GM12801 (cell line): ENCODE data around the gene MYO3B.

ENCODE experiments used
- CTCF ChIP-seq: IDR thresholded peaks from one replicate; pipeline ENCODE4 v1.5.1; 2011; ENCODE audit warnings: control low read depth; ENCODE audit not compliant: insufficient read length; ENCODE audit errors: extremely low read depth

MYO3B gene

DNA sequence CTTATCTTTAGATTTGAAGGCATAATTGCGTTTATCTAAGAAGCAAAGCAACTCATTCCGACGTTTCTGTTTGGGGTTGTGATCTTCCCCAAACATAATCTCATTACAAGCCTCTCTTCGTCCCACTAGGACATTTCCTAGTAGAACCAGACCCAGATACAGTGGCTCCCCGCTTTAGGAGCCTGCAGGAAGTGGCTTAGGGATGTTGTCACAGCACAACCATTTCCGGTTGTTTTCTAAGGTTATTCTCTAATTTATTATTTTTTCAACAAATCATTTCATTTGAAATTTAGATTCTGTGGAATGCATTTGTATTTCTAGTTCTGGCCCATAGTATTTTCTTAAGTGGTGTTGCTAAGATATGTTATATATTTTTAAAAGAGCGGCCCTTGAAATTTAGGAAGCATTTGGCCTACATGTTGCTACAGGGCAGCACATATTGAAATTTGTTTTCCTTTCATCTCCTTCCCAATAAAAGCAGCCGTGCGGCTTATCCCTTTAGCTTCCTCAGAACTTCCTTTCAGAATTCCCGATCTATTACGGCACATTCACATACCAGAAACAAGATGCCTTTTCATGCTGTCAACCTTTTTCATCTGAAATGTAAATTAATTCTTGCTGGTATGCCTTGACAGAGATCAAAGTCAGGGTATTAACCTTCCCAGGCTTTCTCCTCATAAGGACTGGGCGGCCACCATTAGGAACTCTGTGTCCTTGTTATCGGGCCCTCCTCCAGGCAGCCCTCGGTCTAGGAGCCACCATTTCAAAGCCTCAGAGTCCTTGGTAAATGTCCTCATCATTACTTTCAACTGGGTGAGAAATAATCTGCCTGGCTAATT, 326.2 kb downstream of the MYO3B start:
- no peak for TF ChIP-seq CTCF

DNA sequence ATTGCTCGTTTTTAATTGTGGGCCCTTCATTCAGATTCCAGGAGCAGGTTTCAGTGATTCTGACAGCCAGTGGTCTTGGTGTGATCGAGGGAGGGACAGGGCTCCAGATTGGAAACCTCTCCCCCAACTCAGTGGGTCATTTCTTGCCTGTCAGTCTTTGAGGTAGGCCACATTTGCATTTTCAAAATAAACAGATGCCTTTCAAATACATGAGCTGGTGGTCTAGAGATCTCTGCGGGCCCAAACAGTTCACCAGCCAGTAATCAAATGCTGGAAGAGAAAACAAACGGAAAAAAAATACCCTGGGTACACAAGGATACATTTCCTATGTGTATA, 326.8 kb downstream of the MYO3B start:
- TF ChIP-seq CTCF = no peak

- TF ChIP-seq CTCF = no peak
These were observed 327.8 kb downstream of the MYO3B start for GRCh38 chr2:170505631-170506275.

- no peak for TF ChIP-seq CTCF
These were observed 331.7 kb downstream of the MYO3B start for GRCh38 chr2:170509452-170510193.

- no peak for TF ChIP-seq CTCF
These were observed 334.3 kb downstream of the MYO3B start for GRCh38 chr2:170512266-170512665.

DNA sequence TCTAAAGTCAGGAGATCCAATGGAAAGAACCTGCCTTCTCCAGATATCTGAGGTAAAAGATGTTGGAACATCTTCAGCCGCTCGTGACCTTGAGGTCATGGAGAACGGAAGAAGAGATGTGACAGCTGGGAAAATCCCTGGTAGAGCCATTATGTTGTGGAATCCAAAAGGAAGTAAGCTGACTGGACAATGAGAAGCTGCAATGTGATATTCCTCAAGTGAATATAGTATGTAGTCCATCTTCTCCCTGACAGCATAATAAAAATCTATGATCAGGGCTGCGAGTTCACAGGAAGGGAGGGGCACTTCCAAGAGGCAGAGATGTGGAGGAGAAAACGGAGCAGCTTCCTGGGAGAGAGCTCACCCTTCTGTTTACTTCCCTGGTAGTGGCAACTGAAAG, 336.2 kb downstream of the MYO3B start:
- TF ChIP-seq CTCF = no peak

- TF ChIP-seq CTCF = no peak
These were observed 339.6 kb downstream of the MYO3B start for GRCh38 chr2:170517538-170517937.
